T-helper 1 cell treated with Interleukin-12 subunit alpha and Interleukin-12 subunit beta and Interleukin-4 antibody, amounts not matched to agents 30 ng/mL and 1 ng/mL, for 36 hours (primary cell): ENCODE measurements around the gene OLFML3. TPM values are rescaled to one million over a fixed set of nuclear protein-coding genes. Genes with fewer than 3 reads are reported as not detected.
"Not testable (repeated sequence)": the region's sequence is repeated elsewhere in the genome, so short reads cannot be mapped to it uniquely, and the experiment has no call there.

Experiments
- intact Hi-C: fragments of 100-400 bp; cut with micrococcal nuclease; formaldehyde crosslinking; loops from one replicate; pipeline ENCODE4 v1.15.1; 2024
- total RNA-seq: library from RNA; stranded (reverse); gene quantifications from 2 replicates; pipeline ENCODE4 v1.2.3, GENCODE V29; 2022

OLFML3 gene
- total RNA-seq, 1 donor from 2014 or later: 0.27 TPM

DNA sequence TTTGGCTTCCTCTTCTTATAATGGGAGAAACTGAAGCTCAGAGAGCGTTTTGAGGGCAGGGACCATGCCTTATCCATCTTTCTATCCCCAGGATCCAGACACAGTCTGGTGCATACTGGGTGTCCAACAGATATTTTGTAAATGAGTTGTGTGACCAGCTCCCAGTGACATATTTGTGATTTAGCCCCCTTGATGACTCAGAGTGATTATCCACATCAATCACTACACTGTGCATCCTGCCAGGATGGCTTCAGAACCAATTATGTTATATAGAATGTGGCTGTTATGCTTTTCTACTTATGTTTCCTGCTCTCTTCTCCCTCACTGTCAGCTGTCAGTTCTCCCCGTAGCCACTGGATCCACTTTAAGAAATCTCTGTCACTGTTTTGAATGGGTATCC is 11.3 kb downstream of the OLFML3 start:
- intact Hi-C loops: no loop called here

- intact Hi-C loops: no loop called here
Measured at GRCh38 chr1:113990961-113991360, 11.7 kb downstream of the OLFML3 start.

DNA sequence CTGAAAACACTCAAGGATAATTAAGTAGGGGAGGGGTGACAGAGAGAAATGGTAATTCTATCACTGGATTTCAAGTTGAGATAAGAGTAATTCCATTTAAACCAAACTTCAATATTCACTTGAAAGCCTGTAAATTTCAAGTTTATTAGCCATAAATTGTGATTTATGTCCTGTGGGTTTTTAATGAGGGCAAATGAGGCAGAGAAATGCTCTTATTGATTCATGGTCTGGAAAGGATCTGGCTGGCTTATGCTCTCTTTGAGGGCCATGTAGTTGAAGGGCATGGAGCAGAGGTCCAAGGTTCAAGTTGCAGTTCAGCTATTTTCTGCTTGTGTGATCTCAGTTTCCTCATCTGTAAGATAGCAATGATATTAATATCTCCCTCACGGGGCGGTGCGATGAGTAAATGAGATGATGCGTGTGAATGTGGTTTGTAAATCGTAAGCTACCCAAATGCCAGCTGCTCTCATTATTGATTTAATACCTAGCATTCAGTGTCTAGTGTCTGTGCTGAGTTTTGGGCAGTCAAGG is 12.3 kb downstream of the OLFML3 start:
- intact Hi-C loops: no loop called here

GRCh38 chr1:113993072-113993471 is 13.8 kb downstream of the OLFML3 start:
- intact Hi-C loops: no loop called here

- intact Hi-C loops: no loop called here
Measured at GRCh38 chr1:113993766-113994165, 14.5 kb downstream of the OLFML3 start.

- intact Hi-C loops: no loop called here
Measured at GRCh38 chr1:113995382-113995781, 16.1 kb downstream of the OLFML3 start.

DNA sequence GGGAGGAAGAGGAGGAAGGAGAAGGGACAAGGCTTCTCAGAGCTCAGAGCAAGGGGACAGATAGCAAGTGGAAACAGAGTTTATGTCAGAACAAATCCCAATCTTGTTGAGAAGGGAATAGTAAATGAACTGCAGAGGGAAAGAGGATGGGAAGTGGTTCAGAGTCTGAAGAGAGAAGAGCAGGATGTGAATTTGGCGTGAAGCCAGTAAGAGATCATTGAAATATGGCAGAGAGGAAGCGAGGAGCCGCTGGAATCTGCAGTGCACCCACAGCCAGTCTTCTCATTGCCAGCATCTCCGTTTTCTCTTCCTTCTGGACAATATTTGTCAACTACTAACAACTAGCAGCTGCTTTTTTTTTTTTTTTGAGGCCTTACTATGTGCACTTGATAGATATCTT is 19.1 kb downstream of the OLFML3 start:
- intact Hi-C loops: no loop called here

DNA sequence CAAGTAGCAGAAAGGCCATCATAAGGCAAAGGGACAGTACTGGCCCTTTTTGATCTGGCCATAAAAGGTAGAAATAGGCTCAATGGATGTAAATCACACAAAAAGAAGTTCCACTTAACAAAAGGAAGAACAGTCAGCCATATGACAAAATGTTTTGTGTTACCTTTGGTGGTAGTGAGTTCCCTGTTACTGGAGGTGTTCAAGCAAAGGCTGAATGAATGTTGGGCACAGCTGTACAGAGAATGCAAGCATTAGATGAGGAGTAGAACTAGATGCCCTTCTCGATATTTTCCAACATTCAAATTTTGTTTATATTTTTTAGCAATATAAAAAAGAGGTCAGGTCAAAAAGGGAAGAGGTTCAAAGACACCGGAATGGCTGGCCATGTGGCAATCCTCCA is 20.0 kb downstream of the OLFML3 start:
- intact Hi-C loops: no loop called here

DNA sequence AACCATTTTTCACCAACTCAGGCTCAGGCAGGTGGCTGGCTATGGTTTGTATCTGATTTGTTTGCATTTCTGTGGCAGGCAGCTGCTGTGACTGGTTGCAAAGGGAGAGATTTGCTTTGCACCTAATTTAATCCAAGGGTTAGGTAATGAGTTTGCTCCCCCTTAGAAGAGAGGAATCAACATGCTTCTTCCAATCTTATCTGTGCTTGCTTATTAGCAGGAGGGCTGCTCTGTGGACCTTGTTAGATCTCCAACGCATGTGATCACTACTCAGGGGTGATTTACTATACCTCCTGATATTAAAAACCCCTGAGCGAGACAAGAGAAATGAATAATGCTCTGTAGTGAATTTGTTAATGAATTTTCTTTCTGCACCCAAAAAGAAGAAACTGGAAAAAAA is 20.5 kb downstream of the OLFML3 start:
- intact Hi-C loops: no loop called here

DNA sequence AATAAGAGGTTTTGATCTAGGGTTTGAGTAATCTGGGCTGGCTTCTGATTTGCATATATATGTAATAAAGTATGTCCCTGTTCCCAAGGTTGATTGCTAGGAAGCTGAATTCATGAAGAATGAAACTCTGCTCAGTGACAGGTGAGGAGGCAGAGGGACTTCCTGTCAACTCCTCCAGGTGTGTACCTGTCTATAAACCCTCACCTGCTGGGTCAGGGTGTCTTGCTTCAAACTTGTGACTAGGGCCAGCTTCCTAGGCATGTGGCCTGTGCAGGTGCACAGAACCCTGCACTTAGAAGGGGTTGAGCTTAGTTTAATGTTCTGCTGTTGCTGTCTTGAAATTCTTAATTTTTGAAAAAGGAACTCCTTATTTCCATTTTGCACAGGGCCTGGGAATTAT is 21.1 kb downstream of the OLFML3 start:
- intact Hi-C loops: no loop called here

GRCh38 chr1:114002492-114003239 is 23.4 kb downstream of the OLFML3 start:
- intact Hi-C loops: no loop called here

DNA sequence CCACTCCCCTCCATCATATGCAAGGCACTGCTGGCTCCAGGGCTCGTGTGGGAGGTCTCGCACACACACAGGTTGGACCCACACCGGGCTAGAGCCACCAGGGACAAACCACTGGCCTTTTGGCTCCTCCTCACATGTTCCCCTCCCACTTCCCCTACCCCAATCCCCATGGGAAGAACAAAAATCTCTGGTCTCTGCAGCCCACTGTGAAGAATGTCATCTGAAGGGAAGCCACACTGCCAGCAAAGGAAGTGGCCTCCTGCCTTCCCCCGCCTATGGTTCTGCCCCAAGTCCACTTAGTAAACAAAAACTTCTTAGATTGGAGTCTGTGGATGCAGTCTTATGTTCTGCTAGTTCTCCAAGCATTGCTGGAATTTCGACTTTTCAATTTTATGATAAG is 24.2 kb downstream of the OLFML3 start:
- intact Hi-C loops: no loop called here

DNA sequence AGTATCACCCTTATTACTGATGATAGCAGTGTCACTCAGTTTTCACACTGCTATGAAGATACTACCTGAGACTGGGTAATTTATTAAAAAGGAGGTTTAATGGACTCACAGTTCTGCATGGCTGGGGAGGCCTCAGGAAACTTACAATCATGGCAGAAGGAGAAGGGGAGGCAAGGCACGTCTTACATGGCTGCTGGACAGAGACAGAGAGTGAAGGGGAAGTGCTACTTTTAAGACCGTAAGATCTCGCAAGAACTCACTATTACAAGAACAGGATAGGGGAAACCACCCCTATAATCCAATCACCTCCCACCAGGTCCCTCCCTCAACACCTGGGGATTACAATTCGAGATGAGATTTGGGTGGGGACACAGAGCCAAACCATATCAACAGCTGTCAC is 27.6 kb downstream of the OLFML3 start:
- intact Hi-C loops: not testable (repeated sequence)

DNA sequence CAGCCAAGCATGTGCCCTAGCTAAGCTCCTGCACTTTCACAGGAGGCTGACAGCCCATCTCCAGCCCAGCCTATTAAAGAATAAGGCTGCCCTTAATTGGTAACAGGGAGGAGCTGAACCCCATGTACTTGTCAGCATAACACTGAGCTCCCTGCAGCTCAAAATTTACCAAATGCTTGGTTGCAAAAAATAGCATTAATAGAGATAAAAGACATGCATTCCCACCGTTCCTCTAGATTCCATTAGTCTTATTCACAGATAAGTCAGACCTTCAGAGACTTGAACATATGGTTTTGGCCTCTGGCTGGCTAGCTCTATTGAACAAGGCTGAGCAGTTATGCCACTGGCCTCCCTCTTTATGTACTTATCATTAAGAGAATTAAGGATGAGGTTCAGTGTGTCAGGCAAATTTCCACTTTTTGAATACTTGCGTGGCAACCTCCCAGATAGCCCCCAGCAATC is 29.2 kb downstream of the OLFML3 start:
- intact Hi-C loops: no loop called here

DNA sequence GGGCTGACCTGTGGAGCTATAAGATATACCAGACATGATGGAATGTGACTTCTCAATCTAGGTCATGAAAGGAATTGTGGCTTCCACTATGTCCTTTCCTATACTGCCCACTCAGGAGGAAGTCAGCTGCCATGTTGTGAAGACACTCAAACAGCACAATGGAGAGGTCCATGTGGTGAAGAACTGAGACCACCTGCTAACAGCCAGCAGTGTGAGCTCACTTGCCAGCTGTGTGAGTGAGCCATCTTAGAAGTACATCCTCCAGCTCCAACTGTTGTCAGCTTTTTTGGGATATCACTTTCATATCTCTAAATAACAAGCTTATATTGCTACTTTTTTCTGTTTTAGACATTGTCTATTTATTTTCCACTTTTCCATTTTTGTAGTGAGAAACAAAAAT is 29.7 kb downstream of the OLFML3 start:
- intact Hi-C loops: no loop called here

DNA sequence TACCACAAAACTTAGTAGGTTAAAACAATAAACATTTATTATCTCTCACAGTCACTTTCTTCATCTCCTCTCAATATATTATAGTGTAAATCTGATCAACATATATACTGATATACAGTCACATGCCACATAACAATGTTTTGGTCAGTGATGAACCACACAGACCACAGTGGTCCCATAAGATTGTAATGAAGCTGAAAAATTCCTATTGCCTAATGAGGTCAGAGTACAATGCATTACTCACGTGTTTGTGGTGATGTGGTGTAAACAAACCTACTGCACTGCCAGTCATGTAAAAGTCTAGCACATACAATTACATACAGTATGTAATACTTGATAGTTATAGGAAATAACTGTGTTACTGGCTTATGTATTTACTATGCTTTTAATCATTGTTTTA is 30.1 kb downstream of the OLFML3 start:
- intact Hi-C loops: no loop called here

GRCh38 chr1:114010433-114011184 is 31.3 kb downstream of the OLFML3 start:
- intact Hi-C loops: no loop called here

DNA sequence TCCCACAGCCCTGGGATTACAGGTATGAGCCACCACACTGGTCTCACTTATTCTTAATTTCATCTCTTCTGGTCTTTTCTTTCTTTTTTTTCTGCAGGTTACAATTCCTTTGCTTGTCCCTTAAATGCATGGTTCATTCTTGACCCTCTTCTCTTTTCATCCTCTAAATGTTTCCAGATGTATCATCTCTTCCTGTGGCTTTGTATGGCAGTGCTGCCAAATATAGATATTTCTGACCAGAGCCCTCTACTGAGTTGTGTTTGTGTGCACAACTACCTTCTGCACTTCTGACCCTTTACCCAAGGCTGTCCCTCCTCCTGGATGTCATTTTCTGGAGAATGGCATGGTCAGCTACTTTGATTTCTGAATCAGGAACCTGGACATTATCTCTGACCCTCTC is 32.5 kb downstream of the OLFML3 start:
- intact Hi-C loops: no loop called here

- intact Hi-C loops: no loop called here
Measured at GRCh38 chr1:114015075-114015474, 35.8 kb downstream of the OLFML3 start.

DNA sequence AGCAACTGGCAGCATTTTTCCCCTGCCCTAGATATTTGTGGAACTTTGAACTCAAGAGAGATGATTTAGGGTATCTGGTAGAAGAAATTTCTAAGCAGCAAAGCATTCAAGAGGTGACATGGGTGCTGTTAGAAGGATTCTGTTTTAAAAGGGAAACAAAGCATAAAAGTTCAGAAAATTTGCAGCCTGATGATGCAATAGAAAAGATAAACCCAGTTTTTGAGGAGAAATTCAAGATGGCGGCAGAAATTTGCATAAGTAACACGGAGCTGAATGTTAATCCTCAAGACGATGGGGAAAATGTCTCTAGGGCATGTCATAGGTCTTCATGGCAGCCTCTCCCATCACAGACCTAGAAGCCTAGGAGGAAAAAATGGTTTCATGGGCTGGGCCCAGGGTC is 40.5 kb downstream of the OLFML3 start:
- intact Hi-C loops: not testable (repeated sequence)

DNA sequence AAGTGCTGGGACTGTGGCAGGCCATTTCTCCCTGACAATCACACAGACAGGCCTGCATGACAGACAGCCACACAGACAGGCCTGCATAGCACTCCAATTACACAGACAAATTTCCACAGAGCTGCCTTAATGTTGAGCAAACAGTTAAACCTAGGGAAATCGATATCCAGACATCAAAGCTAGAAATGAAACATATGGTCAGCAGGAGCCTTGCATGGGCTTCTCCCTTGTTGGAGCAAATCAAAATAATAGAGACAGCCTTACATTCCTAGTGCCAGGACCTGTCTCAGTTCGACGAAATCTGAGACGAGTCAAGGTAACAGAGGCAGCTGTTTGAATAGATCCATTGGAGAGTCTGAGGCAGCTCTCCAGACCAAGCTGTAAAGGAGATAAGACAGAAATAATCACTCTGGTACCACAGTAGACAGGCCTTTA is 42.4 kb downstream of the OLFML3 start:
- intact Hi-C loops: no loop called here

GRCh38 chr1:114022877-114023276 is 43.6 kb downstream of the OLFML3 start:
- intact Hi-C loops: no loop called here

DNA sequence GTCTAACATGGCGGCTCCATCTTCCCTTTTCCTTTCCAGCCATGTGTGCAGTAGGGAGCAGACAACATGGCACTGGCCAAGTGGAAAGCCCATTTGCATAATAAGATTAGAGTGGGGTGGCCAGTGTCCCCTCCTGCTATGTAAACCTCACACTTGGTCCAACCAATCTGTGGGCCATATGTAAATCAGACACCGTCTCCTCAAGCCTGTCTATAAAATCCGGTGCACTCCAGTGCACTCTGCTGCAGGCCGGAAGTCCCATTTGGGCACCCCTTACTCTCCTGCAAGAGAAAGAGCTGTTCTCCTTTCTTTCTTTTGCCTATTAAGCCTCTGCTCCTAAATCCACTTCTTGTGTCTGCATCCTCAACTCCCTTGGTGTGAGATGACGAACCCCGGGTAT is 44.1 kb downstream of the OLFML3 start:
- intact Hi-C loops: no loop called here
